ENCODE measurements around the gene BCAM.
"Not testable (repeated sequence)": the region's sequence is repeated elsewhere in the genome, so short reads cannot be mapped to it uniquely, and the experiment has no call there.

Gene BCAM, protein sequence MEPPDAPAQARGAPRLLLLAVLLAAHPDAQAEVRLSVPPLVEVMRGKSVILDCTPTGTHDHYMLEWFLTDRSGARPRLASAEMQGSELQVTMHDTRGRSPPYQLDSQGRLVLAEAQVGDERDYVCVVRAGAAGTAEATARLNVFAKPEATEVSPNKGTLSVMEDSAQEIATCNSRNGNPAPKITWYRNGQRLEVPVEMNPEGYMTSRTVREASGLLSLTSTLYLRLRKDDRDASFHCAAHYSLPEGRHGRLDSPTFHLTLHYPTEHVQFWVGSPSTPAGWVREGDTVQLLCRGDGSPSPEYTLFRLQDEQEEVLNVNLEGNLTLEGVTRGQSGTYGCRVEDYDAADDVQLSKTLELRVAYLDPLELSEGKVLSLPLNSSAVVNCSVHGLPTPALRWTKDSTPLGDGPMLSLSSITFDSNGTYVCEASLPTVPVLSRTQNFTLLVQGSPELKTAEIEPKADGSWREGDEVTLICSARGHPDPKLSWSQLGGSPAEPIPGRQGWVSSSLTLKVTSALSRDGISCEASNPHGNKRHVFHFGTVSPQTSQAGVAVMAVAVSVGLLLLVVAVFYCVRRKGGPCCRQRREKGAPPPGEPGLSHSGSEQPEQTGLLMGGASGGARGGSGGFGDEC

DNA sequence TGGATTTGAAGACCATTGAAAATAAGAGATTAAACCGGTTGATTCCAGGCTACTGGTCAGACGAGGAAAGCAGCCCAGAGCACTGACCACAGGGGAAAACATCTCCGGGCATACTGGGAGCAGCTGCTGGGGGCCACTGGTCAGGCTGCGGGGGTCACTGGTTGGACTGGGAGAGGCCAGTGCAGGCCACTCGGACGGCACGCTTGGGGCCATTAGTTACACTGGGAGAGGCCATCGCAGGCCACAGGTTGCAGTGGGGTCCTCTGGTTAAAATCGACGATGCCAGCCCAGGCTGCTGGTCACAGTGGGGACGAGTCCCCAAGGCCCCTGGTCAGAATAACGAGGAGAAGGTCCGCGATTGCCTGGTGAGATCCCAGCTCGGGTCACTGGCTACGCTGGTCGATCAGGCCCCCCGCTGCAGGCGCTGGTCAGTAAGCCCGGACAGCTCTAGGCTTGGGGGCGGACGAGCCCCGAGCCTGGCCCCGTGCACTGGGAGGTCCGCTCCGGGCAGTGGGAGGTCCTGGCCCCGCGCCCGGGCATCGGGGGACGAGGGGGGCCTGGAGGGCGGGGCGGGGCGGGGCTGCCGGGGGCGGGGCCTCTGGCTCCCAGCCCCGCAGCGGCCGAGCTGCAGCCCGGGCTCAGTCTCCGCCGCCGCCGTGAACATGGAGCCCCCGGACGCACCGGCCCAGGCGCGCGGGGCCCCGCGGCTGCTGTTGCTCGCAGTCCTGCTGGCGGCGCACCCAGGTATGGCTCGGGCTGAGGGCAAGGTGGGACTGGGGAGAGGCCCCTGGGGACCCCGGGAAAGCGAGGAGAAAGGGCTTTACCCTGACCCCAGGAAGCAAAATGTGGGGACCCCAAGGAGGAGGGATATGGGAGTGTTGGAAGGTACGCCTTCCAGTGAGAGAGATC lies at the start of gene BCAM:
BCAM (plus strand) TSS at position 641 of the 909 bp plus-strand sequence; CDS start at position 663, 22 bp downstream.
- DNase-seq (ENCODE audit: low spot score): no peak

DNA sequence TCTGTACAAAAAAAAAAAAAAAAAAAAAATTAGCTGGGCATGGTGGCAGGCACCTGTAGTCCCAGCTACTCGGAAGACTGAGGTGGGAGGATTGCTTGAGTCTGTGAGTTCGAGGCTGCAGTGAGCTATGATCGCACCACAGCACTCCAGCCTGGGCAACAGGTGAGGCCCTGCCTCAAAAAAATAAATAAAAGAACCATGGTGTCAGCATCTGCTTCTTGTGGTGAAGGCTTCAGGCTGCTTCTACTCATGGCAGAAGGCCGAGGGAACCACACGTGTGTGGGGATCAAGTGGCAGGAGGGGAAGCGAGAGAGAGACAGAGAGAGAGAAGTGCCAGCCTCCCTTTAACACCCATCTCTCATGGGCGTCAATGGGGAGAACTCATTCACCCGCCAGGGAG lies 46.9 kb upstream of the BCAM start:
- DNase-seq (ENCODE audit: low spot score): no peak

DNA sequence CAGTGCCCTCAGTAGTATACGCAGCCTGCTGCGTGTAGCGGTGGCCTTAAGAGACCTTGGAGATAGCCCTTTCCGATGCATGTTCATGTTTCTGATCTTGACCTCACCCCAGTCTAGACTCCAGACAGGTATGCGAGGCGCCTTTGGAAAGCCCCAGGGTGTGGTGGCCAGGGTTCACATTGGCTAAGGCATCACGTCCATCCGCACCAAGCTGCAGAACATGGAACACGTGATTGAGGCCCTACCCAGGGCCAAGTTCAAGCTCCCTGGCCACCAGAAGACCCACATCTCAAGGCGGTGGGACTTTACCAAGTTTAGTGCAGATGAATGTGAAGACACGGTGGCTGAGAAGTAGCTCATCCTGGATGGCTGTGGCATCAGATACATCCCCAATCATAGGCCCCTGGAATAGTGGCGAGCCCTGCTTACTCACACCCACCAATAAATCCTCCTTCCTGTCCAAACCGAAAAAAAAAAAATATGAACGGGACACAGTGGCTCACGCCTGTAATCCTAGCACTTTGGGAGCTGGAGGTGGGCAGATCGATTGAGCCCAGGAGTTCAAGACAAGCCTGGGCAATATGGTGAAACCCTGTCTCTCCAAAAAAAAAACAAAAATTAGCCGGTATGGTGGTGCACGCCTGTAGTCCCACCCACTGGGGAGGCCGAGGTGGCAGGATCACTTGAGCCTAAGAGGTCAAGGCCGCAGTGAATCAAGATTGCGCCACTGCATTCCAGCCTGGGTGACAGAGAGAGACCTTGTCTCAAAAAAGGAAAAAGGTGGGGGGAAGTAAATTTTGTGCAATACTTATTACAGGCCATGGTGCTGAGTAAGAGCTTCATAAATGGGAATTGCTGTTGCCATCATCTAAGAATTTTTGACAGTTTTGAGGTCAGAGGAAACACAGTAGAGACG lies 43.6 kb upstream of the BCAM start:
- no peak for DNase-seq (ENCODE audit: low spot score)

DNA sequence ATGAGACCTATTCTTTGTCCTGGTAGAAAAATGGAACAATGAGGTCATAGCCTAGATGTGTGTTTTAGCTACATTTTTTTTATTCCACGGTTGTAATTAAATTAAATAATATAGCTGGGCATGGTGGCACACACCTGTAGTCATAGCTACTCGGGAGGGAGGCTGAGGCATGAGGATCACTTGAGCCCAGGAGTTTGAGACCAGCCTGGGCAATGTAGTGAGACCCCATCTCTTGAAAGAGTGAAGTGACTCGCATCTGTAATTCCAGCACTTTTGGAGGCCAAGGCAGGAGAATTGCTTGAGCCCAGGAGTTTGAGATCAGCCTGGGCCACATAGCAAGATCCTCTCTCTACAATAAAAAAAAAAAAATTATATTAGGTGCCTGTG lies 43.0 kb upstream of the BCAM start:
- no peak for DNase-seq (ENCODE audit: low spot score)

DNA sequence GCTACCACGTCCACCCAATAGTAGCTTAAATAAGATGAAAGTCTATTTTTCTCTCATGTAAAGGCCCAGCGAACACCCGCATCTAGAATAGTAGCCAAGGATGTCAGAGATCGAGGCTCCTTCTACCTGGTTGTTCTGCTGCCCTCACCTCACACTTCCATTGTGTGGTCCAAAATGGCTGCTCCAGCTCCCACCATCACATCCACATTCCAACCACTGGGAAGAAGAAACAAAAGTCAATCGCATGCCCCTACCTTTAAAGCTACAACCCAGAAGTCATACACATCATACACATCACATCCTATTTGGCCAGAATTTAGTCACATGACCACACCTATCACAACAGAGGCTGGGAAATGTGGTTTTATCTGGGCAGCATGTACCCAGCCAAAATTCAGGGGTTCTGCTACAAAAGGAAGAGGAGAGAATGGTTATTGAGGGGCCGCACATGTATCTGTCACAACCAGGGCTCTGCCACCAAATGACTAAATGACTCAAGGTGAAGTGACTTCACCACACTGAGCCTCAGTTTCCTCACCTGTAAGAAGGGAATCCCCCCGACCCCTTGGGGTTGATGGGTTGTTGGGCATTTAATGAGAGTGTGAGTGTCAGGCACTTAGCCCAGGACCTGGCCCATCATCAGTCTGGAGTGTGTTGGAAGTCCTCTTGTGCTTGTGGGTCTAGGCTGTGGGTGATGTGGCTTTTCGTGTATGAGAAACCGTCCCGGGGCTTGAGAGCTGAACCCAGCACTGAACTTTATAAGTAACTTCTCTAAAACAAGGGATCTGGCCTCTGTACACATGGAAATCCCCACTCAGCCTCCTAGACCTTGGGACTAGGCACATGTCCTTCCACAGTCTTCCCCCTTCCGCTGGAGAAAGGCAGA lies 41.4 kb upstream of the BCAM start:
- DNase-seq (ENCODE audit: low spot score): no peak

DNA sequence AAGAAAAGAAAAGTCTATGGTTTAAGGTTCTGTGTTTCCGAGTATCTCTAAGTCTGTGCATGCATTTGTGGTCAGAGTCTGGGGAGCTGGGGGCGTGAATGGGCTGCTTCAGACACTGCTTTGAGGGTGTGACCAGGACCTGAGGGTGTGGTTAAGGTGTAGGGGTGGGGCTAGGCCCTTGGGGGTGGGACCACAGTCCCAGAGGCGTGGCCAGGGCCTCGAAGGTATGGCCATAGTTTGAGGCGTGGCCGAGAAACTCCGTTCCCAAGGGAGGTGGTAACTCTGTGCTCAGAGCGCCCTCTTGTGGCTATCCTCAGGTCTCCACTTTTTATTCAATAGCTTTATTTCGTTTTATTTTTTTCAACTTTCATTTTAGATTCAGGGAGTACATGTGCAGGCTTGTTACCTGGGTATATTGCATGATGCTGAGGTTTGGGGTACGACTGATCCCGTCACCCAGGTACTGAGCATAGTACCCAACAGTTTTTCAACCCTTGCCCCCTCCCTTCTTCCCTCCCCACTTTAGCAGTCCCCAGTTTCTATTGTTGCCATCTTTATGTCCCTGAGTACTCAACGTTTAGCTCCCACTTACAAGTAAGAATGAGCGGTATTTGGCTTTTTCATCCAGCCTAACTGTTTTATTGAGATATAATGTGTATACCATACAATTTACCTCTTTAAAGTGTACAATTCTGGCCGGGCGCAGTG lies 38.2 kb upstream of the BCAM start:
- DNase-seq (ENCODE audit: low spot score): peak; percentile 100

DNA sequence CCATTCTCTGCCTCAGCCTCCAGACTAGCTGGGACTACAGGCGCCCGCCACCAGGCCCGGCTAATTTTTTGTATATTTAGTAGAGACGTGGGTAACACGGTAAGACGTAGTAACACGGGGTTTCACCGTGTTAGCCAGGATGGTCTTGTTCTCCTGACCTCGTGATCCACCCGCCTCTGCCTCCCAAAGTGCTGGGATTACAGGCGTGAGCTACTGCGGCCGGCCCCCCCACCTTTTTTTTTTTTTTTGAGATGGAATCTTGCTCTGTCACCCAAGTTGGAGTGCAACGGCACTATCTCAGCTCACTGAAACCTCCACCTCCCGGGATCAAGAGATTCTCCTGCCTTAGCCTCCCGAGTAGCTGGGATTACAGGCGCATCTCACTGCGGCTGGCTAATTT lies 36.8 kb upstream of the BCAM start:
- not testable (repeated sequence) for DNase-seq (ENCODE audit: low spot score)

DNA sequence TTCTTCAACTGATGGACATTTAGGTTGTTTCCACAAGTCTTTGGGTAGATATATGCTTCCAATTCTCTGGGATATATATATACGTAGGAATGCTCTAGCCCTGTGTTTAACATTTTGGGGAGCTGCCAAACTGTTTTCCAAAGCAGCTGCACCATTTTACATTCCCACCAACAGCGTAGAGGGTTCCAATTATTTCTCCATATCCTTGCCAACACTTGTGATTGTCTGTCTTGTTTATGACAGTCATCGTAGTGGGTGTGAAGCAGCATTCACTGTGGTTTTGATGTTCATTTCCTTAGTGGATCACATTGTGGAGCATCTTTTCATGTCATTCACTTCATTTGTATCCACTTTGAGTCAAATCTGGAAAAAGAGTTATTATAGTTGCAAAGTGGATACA lies 35.9 kb upstream of the BCAM start:
- DNase-seq (ENCODE audit: low spot score): no peak

DNA sequence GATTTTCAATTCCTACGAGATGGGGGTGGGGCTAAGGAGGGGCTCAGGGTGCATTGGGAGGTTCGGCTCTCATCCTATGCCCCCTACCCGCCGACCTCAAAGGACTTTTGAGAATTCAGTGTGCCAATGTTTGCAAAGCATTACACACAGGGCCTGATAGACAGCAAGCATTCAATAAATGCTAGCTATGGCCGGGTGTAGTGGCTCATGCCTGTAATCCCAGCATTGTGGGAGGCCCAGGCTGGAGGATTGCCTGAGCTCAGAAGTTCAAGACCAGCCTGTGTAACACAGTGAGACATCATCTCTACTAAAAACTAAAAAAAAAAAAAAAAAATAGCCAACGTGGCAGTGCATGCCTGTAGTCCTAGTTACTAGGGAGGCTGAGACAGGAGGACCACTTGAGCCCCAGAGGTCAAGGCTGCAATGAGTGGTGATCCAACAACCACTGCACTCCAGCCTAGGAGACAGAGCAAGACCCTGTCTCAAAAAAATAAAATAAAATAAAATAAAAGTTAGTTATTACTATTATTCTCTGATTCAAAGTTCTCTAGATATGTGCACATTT lies 33.1 kb upstream of the BCAM start:
- no peak for DNase-seq (ENCODE audit: low spot score)

DNA sequence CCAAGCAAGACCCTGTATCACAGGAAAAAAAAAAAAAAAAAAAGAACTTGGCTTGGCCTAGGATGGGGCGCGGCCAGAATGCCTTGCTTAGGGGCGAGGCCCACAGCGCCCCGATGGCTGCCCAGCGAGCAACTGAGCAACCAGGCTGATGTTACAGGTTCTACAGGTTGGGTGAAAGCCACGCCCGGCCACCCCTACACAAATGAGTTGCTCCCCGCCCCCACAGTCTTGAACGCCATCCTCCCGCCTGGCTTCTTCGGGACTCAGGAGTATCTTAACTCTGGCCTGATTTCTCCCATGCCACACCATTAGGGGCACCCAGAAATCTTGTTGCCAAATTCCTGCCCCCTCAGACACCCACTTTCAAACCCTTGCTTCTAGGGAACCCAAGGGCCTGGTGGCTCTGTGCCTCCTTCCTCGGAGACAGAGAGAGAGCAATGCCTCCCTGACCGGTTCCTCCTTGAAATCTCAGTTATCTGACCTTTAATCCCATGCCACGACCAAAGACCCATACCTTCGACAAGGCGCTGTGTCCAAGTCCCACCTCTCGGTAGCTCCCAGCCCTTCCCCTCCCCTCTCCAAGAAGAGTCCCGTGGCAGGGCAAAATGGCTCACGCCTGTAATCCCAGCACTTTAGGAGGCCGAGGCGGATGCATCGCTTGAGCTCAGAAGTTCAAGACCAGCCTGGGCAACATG lies 32.4 kb upstream of the BCAM start:
- DNase-seq (ENCODE audit: low spot score): no peak

DNA sequence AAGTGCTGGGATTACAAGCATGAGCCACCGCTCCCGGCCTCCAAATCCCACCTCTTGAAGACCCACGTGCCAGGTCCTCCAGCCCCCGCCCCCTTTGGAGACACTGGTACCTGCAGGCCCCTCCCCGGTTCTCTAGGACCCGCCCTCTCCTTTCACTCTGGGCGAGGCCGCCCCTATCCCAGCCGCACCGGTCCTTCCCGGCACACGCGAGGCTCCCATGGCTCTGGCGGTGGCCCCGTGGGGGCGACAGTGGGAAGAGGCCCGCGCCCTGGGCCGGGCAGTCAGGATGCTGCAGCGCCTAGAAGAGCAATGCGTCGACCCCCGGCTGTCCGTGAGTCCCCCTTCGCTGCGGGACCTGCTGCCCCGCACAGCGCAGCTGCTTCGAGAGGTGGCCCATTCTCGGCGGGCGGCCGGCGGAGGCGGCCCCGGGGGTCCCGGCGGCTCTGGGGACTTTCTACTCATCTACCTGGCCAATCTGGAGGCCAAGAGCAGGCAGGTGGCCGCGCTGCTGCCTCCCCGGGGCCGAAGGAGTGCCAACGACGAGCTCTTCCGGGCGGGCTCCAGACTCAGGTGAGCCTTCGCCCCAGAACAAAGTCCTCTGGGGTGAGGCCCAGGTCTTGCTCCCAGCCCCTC lies 31.1 kb upstream of the BCAM start, which contains the start of gene CBLC:
CBLC (plus strand) TSS at position 176 of the 633 bp plus-strand sequence; CDS start at position 218, 42 bp downstream.
- no peak for DNase-seq (ENCODE audit: low spot score)

DNA sequence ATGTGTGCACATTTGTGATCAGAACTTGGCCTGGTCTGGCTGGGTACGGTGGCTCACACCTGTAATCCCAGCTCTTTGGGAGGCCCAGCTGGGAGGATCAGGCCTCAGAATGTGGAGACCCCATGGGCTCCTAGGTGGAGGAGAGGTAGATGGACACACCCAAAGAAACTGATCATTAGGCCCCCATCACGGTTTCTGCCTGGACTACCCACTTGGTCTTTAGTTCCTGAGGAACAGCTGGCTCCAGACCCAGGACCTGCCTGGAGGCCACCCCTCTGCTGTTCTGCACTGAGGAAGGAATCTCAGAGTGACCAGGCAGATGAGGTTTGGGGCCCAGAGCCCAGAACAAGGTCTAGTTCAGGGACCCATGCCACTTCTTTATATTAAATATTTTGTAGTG lies 29.8 kb upstream of the BCAM start:
- DNase-seq (ENCODE audit: low spot score): no peak

DNA sequence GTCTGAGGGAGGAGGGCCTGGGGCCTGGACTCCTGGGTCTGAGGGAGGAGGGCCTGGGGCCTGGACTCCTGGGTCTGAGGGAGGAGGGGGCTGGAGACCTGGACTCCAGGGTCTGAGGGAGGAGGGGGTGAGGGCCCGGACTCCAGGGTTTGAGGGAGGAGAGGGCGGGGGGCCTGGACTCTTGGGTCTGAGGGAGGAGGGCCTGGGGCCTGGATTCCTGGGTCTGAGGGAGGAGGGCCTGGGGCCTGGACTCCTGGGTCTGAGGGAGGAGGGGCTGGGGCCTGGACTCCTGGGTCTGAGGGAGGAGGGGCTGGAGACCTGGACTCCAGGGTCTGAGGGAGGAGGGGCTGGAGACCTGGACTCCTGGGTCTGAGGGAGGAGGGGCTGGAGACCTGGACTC lies 27.2 kb upstream of the BCAM start:
- DNase-seq (ENCODE audit: low spot score): not testable (repeated sequence)

DNA sequence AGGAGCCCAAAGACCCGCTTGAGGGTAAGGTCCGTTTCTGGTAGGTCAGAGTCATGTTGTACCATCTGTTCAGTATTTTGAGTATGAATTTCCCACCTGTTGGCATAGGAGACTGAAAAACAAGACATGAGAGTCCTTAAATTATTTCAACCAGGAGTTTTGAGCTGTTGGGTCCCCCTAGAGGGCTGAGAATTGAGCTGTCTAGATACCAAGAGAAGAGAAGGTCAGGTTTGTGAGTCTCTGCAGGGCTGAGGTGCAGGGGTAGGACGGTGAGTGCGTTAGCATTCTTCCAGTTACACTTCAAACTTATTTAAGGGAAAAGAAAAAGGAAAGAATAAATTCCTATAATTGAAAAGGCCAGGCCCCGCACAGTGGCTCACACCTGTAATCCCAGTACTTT lies 26.2 kb upstream of the BCAM start:
- no peak for DNase-seq (ENCODE audit: low spot score)

DNA sequence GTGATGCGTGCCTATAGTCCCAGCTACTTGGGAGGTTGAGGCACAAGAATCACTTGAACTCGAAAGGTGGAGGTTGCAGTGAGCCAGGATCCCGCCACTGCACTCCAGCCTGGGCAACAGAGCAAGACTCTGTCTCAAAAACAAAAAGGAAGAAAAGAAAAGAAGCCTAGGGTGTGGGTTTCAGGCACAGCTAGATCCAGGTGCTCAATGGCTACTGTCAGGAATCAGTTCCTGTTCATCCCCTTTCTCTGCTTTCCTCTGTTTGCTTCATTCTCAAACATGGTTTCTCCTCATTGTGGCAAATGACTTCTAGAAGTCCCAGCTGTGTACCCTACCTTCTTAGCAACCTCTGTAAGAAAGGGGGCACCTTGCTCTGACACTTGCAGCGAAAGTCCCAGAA lies 25.4 kb upstream of the BCAM start:
- no peak for DNase-seq (ENCODE audit: low spot score)

DNA sequence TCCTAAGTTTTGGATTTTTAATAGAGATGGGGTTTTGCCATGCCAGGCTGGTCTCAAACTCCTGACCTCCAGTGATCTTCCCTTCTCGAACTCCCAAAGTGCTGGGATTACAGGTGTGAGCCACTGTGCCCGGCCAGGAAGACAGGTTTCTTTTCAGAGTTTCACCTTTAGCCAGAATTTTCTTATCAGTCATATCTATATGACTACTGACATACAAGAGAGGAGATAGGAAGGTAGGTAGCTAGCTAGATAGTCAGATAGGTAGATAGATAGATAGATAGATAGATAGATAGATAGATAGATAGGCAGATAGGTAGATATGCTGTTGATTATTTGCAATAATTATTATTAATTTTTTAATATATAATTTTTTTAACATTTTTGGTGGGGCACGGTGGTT lies 23.6 kb upstream of the BCAM start:
- DNase-seq (ENCODE audit: low spot score): no peak

DNA sequence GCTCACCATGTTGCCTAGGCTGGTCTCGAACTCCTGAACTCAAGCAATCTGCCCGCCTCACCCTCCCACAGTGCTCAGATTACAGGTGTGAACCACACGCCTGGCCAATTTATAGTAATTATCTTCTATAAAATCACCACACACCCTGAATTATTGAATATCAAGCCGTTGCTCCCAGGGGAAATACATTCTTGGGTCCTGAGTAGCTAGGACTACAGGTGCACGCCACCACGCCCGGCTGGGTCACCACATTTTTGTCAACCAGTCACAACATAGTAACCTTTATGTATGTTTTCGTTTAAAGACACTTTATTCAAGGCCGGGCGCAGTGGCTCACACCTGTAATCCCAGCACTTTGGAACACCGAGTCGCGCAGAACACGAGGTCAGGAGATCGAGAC lies 22.9 kb upstream of the BCAM start:
- no peak for DNase-seq (ENCODE audit: low spot score)

DNA sequence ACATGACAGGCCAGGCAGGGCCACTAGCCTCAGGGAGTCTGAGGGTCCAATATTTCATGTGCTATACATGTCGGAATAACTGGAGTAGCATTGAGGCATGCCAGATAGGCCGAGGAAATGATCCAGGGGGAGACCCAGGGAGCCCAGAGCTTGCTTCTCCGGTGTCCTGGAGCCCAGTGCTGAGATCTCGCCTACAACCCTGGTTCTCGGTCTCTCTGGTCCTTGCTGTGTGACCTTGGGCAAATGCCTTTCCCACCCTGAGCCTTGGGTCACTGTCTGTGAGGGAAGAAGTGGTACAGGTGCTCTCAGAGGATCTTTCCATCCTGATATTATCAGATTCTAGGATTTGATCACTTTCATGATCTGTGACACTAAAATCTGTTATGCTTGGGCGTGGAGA lies 19.9 kb upstream of the BCAM start:
- DNase-seq (ENCODE audit: low spot score): no peak

Measured in CD4-positive, alpha-beta T cell treated with Interleukin-2 at 100 ng/mL for 4 hours (primary cell).